Suprapubic skin (tissue), 3 donors: Measurements from ENCODE around the gene AAMP.

Experiments
- EP300 ChIP-seq: sonication (generic); formaldehyde crosslinking; IDR thresholded peaks from one replicate; pipeline ENCODE4 v1.6.1; 2017; ENCODE audit warnings: antibody characterized with exemption
- TF ChIP-seq, protein P1 (sequence below), 2 donors: fragments of 200-600 bp in 1 of 2; fragments of 450-650 bp in 1 of 2; sonication (generic) in 1 of 2; IDR thresholded peaks; one replicate each; pipeline ENCODE4 v1.5.1; 2016 to 2019; ENCODE audit warnings: antibody characterized with exemption in 2 of 2, mild to moderate bottlenecking in 1 of 2, moderate library complexity in 1 of 2

DNA sequence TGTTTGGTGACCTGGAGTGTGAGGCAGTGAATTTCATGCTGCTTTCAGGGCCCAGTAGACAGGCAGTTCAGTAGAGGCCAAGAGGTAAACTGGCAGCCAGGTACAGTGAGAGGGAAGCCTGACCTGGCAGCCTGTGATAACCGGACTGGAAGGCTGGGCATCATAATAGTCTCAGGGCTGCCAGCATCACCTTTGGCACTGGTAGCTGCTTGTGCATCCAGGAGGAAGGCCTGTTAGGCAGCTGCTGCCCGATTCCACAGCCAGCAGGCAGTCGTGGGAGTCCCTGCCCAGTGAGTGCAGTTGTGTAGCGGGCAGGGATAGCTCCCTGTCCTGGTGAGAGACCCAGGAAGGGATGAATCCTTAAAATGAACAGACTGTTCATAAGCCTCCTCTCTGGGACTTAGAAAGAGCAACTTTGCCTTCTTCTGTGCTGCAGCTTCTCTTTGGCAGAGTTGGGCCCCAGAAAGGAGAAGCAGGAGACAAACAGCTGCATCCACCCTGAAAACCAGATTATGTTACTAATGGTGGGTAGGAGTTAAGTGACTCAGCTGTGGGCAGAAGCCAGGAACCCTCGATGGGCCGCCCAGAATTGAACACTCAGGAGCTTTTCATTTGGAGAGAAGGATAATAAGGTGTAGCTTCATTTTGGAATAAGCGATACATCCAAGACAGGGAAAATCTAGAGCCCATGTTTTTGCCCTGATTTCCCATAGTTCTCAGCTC is 17.3 kb downstream of the AAMP start:
- TF ChIP-seq EP300: no peak
- TF ChIP-seq, protein P1, sequence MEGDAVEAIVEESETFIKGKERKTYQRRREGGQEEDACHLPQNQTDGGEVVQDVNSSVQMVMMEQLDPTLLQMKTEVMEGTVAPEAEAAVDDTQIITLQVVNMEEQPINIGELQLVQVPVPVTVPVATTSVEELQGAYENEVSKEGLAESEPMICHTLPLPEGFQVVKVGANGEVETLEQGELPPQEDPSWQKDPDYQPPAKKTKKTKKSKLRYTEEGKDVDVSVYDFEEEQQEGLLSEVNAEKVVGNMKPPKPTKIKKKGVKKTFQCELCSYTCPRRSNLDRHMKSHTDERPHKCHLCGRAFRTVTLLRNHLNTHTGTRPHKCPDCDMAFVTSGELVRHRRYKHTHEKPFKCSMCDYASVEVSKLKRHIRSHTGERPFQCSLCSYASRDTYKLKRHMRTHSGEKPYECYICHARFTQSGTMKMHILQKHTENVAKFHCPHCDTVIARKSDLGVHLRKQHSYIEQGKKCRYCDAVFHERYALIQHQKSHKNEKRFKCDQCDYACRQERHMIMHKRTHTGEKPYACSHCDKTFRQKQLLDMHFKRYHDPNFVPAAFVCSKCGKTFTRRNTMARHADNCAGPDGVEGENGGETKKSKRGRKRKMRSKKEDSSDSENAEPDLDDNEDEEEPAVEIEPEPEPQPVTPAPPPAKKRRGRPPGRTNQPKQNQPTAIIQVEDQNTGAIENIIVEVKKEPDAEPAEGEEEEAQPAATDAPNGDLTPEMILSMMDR (IDR thresholded peaks at IDR 0.05): no peak
